Liver (tissue), 3 donors: ENCODE data around the gene CLK4.

ENCODE experiments used
- ATF3 ChIP-seq: IDR thresholded peaks from 2 replicates; pipeline ENCODE4 v1.6.1; 2016; ENCODE audit warnings: antibody characterized with exemption
- CTCF ChIP-seq: fragments of 150-350 bp; IDR thresholded peaks from 2 replicates; pipeline ENCODE4 v1.5.1; 2017; ENCODE audit warnings: improper control_type of control experiment, low read depth, low read length; ENCODE audit not compliant: missing input control
- GABPA ChIP-seq, 2 donors: IDR thresholded peaks in 1 of 2; conservative IDR thresholded peaks in 1 of 2; 2 replicates each; pipeline ENCODE4 v1.6.1; 2016; ENCODE audit warnings: antibody characterized with exemption in 2 of 2, mild to moderate bottlenecking in 1 of 2, moderate library complexity in 1 of 2
- HNF4G ChIP-seq: IDR thresholded peaks from 2 replicates; pipeline ENCODE4 v1.6.1; 2016; ENCODE audit warnings: antibody characterized with exemption
- JUND ChIP-seq, 2 donors: IDR thresholded peaks; 2 replicates each; pipeline ENCODE4 v1.6.1; 2016; ENCODE audit warnings: antibody characterized with exemption in 2 of 2
- MAX ChIP-seq: IDR thresholded peaks from 2 replicates; pipeline ENCODE4 v1.6.1; 2016; ENCODE audit warnings: antibody characterized with exemption
- RAD21 ChIP-seq, 2 donors: IDR thresholded peaks; 2 replicates each; pipeline ENCODE4 v1.6.1; 2016; ENCODE audit warnings: antibody characterized with exemption in 2 of 2, mild to moderate bottlenecking in 2 of 2
- REST ChIP-seq: IDR thresholded peaks from 2 replicates; pipeline ENCODE4 v1.6.1; 2016; ENCODE audit warnings: antibody characterized with exemption, mild to moderate bottlenecking
- RXRA ChIP-seq, 2 donors: IDR thresholded peaks; 2 replicates each; pipeline ENCODE4 v1.6.1; 2017 to 2018; ENCODE audit warnings: antibody characterized with exemption in 2 of 2, mild to moderate bottlenecking in 1 of 2
- SP1 ChIP-seq: IDR thresholded peaks from 2 replicates; pipeline ENCODE4 v1.6.1; 2018; ENCODE audit warnings: antibody characterized with exemption, mild to moderate bottlenecking
- TAF1 ChIP-seq: conservative IDR thresholded peaks from 2 replicates; pipeline ENCODE4 v1.6.1; 2016; ENCODE audit warnings: antibody characterized with exemption, mild to moderate bottlenecking
- YY1 ChIP-seq: IDR thresholded peaks from 2 replicates; pipeline ENCODE4 v1.6.1; 2016; ENCODE audit warnings: antibody characterized with exemption, mild to moderate bottlenecking
- donor health status: healthy.
- donor health status: healthy.

- TF ChIP-seq GABPA (IDR thresholded peaks at IDR 0.05 in 1 of 2, conservative IDR thresholded peaks at IDR 0.05 in 1 of 2) (no peak), CTCF (no peak), TAF1 (no peak), SP1 (no peak), YY1 (no peak), MAX (no peak), JUND (IDR thresholded peaks at IDR 0.05) (no peak), REST (no peak), RXRA (IDR thresholded peaks at IDR 0.05) (no peak), RAD21 (IDR thresholded peaks at IDR 0.05) (no peak), ATF3 (no peak), HNF4G (no peak)
These were observed 44.8 kb upstream of the CLK4 start for GRCh38 chr5:178671602-178672144.
